ENCODE results near the gene DNAJA2. TPM values are rescaled to one million over a fixed set of nuclear protein-coding genes. Genes with fewer than 3 reads are reported as not detected.

Gene DNAJA2
- total and polyA plus RNA-seq, 9 of the 15 experiments (the other 6 are each of a cell fraction or from before 2014, with no cell fraction given), result 24.1 to 75.9 (median 50.7) TPM

DNA sequence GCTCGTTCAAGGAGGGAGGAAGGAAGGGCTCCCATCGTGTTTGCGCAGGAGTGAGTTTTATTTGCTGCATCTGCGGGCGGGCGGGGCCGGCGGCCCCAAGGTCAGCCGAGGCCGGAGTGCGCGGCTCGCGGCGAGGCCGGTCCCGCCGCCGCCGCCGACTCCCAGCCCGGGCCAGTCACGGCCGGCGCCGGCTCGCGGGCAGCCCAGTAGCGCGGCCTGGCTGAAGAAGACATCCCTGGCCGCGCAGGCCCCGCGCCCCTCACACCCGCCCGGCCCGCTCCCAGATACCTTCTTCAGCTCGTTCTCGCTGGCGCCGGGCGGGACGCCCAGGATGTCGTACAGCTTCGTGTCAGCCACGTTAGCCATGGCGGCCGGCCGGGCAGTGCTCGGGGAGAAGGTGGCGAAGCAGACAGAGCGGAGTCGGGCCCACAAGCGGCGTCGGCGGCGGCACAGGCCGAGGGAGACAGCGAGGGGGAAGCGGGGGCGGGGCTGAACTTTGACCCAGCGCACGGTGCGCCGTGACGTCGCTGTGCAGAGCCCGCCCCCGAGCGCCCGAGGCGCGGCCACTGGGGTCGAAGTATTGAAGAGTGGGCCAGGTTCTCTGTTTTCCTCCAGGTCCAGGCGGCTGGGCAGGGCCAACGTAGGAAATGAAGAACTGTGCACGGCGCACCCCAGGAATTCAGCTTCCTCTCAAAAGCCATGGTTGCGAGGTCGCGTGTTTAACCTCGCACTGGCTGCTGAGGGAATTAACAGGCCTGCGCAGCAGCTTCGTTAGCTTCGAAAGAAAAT is at the start of gene DNAJA2 (continued):
- no peak for TF ChIP-seq THRAP3 (IDR thresholded peaks at IDR 0.05; ENCODE audit: borderline replicate concordance)
- TF ChIP-seq, protein P1, sequence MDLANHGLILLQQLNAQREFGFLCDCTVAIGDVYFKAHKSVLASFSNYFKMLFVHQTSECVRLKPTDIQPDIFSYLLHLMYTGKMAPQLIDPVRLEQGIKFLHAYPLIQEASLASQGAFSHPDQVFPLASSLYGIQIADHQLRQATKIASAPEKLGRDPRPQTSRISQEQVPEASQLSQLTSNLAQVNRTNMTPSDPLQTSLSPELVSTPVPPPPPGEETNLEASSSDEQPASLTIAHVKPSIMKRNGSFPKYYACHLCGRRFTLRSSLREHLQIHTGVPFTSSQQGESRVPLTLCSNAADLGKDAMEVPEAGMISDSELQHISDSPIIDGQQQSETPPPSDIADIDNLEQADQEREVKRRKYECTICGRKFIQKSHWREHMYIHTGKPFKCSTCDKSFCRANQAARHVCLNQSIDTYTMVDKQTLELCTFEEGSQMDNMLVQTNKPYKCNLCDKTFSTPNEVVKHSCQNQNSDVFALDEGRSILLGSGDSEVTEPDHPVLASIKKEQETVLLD (IDR thresholded peaks at IDR 0.05), result peak; percentile 88; the same call in 1 of the 2 replicates
- TF ChIP-seq, protein P2, sequence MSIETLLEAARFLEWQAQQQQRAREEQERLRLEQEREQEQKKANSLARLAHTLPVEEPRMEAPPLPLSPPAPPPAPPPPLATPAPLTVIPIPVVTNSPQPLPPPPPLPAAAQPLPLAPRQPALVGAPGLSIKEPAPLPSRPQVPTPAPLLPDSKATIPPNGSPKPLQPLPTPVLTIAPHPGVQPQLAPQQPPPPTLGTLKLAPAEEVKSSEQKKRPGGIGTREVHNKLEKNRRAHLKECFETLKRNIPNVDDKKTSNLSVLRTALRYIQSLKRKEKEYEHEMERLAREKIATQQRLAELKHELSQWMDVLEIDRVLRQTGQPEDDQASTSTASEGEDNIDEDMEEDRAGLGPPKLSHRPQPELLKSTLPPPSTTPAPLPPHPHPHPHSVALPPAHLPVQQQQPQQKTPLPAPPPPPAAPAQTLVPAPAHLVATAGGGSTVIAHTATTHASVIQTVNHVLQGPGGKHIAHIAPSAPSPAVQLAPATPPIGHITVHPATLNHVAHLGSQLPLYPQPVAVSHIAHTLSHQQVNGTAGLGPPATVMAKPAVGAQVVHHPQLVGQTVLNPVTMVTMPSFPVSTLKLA (conservative IDR thresholded peaks at IDR 0.05), result peak; percentile 24 to 63; a peak in 2 of 4 replicates
- no peak for TF ChIP-seq STAT5B (CRISPR knock-in tag; IDR thresholded peaks at IDR 0.05)
- TF ChIP-seq NONO (IDR thresholded peaks at IDR 0.05; ENCODE audit: low read depth in 2 of 2, low read length in 1 of 2), result peak in 1 of 2 experiments; percentile 53; a peak in 1 of 4 replicates
- TF ChIP-seq PKNOX1 (IDR thresholded peaks at IDR 0.05), result no peak
- TF ChIP-seq, protein P3, sequence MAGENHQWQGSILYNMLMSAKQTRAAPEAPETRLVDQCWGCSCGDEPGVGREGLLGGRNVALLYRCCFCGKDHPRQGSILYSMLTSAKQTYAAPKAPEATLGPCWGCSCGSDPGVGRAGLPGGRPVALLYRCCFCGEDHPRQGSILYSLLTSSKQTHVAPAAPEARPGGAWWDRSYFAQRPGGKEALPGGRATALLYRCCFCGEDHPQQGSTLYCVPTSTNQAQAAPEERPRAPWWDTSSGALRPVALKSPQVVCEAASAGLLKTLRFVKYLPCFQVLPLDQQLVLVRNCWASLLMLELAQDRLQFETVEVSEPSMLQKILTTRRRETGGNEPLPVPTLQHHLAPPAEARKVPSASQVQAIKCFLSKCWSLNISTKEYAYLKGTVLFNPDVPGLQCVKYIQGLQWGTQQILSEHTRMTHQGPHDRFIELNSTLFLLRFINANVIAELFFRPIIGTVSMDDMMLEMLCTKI (IDR thresholded peaks at IDR 0.05; ENCODE audit: partially characterized antibody), result no peak
- no peak for TF ChIP-seq ZNF699 (CRISPR knock-in tag; IDR thresholded peaks at IDR 0.05; ENCODE audit: insufficient replicate concordance)
- no peak for TF ChIP-seq CEBPB (tag; IDR thresholded peaks at IDR 0.05)
- no peak for TF ChIP-seq NCOA4 (IDR thresholded peaks at IDR 0.05; ENCODE audit: partially characterized antibody)
- peak; percentile 76; the same call in 1 of the 2 replicates for TF ChIP-seq POLR2H (tag; IDR thresholded peaks at IDR 0.05; ENCODE audit: low read depth)
- TF ChIP-seq ZNF165 (CRISPR knock-in tag; IDR thresholded peaks at IDR 0.05; ENCODE audit: borderline replicate concordance), result no peak
- TF ChIP-seq HMGN3 (IDR thresholded peaks at IDR 0.05; ENCODE audit: borderline replicate concordance, extremely low read depth, insufficient read length, low read depth, low read length), result peak; percentile 54
- no peak for TF ChIP-seq ZNF23 (CRISPR knock-in tag; IDR thresholded peaks at IDR 0.05)
- no peak for TF ChIP-seq CEBPG (CRISPR knock-in tag; IDR thresholded peaks at IDR 0.05)
- no peak for TF ChIP-seq CEBPG (tag; conservative IDR thresholded peaks at IDR 0.05 in 1 of 2, IDR thresholded peaks at IDR 0.05 in 1 of 2)
- no peak for TF ChIP-seq ZNF354B (CRISPR knock-in tag; IDR thresholded peaks at IDR 0.05)
- no peak for TF ChIP-seq CHD4 (IDR thresholded peaks at IDR 0.05; ENCODE audit: insufficient read depth, insufficient replicate concordance, low read depth, low read length, poor library complexity, severe bottlenecking)
- TF ChIP-seq, protein P4, sequence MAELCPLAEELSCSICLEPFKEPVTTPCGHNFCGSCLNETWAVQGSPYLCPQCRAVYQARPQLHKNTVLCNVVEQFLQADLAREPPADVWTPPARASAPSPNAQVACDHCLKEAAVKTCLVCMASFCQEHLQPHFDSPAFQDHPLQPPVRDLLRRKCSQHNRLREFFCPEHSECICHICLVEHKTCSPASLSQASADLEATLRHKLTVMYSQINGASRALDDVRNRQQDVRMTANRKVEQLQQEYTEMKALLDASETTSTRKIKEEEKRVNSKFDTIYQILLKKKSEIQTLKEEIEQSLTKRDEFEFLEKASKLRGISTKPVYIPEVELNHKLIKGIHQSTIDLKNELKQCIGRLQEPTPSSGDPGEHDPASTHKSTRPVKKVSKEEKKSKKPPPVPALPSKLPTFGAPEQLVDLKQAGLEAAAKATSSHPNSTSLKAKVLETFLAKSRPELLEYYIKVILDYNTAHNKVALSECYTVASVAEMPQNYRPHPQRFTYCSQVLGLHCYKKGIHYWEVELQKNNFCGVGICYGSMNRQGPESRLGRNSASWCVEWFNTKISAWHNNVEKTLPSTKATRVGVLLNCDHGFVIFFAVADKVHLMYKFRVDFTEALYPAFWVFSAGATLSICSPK (IDR thresholded peaks at IDR 0.05; ENCODE audit: borderline replicate concordance), result no peak
- no peak for TF ChIP-seq NR2F6 (CRISPR knock-in tag; IDR thresholded peaks at IDR 0.05)
